T-helper 1 cell (primary cell): ENCODE data around the gene COMT.

Experiments
- DNase-seq, 5 donors: peaks; one replicate each; pipeline ENCODE4 v3.0.0-alpha.2; 2012 to 2020

Gene COMT

GRCh38 chr22:19997561-19998231, 56.1 kb downstream of the COMT start:
- no peak for DNase-seq

GRCh38 chr22:19998232-19998951, 56.8 kb downstream of the COMT start:
- DNase-seq: no peak

DNA sequence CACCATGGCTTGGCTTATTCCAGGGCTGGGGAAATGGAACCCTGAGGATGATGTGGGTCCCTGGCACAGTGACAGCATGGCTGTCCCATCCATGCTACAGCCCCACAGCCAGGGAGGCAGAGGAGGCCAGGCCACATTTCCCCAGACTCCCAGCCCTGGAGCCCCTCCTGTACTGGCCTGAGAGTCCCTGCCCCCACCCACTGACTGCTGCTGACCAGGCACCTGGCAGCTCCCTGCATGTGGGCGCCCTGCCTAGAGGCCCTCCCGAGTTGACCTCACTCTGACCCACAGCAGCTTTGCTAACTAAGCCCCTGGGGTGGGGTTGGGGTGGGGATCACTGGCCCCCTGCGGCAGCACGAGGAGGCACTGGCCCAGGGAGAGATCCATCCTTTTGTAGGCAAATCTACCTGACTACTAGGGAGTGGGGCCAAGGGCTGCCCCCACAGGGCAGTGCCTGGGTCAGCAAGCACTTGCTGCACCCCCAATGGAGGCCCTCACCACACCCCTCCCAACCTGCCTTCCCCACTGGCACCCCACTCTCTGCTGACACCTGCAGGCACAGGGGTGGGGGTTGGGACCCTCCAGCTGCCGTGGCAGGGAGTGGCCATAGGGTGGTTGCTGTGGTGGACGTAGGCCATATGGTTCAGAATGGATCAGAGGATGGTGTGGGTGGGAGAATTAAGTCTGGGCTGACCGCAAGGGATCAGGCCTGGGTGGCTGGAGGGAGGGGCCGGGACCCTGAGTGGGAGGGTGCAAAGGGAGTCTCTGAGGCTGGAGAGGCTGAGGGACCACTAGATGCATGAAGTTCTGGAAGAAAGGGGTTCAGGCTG, 57.6 kb downstream of the COMT start:
- DNase-seq: no peak

GRCh38 chr22:20000246-20001081, 58.9 kb downstream of the COMT start:
- no peak for DNase-seq

GRCh38 chr22:20001082-20001638, 59.6 kb downstream of the COMT start:
- DNase-seq: no peak

- no peak for DNase-seq
Measured at GRCh38 chr22:20002128-20002527, 60.6 kb downstream of the COMT start.

DNA sequence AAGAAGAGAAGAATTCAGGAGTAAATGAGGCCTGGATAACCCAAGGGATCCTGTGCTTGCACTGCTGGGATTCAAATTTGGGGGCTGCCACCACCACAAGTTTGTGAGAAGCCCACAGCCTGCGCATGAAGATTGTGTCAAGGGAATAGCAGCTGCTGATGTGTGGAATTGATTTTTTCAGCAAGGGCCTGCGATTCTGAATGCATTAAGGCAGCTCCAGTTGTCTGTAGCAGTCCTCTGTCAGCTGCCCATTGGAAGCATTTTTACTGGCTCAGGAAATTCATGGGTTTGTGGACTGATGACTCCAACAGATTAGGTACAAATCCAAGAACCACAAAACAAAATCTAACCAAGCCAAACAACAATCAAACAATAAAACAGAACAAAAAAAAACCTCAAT, 61.1 kb downstream of the COMT start:
- no peak for DNase-seq

- no peak for DNase-seq
Measured at GRCh38 chr22:20003304-20003703, 61.7 kb downstream of the COMT start.

GRCh38 chr22:20004464-20004863, 62.9 kb downstream of the COMT start:
- DNase-seq: no peak

- no peak for DNase-seq
Measured at GRCh38 chr22:20008221-20008995, 66.8 kb downstream of the COMT start.

DNA sequence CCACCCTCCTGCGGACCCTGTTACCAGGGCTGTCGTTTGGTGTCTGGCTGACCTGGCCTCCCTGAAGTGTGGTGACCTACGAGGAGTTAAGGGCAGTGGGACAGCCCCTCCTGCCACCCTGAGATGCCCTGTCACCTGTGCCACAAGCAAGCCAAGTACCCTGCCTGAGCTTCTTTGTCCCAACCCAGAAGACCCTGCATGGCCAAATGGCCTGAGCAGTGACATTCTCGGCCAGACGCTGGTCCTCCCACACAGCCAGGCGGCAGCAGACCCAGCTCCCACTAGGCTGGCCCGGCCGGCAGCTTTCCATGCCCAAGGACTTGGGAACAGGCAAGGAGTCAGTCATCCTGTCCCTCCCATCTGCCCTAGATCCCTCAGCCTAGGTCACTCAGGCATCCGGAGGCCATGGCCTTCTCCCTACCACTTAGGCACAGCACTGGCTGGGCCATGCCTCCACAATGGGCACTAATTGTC, 67.5 kb downstream of the COMT start:
- DNase-seq: no peak

DNA sequence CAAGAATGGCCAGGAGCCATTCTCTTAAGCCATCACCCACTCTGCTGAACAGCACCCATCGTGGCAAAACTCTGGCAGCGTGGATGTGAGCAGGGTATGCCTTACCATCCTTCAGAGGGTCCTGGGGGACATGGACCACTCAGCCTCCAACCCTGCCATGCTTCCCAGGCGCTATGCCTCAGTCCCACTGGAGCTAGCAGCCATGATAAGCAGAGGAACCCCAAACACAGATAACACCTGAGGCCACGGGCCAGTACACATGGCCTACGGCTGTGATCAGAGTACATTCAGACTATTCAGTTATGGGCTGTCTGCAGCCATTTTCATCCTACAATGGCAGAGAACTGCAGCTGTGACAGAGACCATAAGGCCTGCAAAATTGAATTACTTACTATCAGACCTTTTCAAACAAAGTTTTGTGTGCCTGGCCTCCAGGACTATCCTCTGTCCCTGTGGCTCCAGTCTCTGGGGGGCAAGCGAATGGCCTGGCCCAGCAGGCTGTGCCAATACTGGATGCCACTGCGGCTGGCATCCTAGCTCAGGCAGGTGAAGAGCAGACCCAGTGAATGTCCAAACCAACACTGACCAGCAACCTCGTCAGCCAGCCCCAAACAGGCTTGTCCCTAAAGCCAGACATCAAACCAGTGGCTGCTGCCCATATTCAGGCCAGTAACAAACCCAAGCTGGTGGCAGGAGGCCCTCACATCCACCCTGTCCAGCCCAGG, 68.2 kb downstream of the COMT start:
- DNase-seq: no peak

DNA sequence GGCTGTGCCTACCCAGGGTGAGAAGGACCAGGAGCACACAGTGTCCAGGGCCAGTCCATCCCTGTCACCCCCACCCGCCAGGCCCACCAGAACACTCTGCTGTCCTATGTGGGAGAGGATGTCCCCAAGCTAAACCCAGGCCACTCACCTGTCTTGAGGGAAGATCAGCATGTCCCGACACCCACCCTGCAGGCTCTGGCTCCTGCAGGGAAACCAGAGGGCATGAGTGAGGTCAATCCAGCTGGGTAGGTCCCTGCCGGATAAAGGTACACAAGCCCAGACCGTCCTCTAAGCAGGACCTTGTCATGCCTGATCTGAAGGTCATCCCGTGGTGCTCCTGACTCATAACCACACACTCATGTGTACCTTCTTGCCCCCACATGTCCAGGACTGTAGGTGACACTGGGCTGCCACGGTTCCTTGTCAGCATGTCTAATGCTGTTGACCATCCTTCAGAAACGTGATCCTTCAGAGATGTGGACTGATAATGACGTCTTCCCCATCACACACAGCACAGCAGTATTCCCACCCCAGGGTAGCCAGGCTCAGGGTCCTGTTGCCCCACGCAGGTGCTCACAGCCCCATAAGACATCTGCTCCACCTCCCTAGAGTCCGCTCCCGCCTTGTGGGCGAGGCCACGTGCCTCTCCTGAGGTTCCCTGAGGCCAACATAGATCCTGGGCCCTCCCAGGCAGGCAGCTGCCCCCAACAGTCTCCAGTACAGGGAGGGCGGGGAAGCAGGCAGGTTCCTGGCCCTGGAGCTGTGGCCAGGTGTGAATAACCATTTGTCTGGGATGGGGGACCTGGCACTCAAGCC, 68.9 kb downstream of the COMT start:
- no peak for DNase-seq

- no peak for DNase-seq
Measured at GRCh38 chr22:20011123-20011992, 69.8 kb downstream of the COMT start.

DNA sequence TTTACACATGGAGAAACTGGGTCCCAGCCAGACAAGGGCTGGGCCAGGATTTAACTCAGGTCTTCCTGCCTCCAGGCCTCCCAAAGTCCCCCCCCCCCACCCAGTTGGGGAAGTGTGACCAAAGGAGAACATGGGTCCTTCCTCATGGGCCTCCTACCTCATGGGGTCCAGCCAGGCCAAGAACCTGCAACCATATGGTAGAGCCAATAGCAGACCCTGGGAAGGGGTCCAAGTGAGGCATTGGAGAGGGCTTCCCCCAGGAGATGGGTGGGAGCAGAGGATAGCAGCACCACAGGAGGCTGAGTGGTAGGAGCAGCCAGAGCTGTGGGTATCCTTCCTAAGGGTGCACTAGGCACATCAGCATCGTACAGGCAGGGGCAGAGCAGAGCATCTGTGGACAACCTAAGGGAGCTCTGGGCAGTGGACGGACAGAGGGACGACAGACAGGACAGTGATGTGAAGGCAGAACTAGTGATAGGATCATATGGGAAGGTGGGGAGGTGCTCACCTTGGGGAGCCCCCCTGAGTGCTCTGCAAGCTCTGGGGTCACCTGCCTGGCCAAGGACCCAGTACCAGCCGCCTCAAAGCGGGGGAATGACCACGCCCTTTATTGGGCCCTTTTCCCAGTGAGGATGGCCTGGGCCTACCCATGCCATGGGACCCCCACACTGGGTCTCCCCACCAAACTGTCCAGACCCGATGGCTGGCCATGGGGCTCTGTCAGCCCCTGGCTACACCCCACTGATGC, 70.6 kb downstream of the COMT start:
- DNase-seq: no peak

DNA sequence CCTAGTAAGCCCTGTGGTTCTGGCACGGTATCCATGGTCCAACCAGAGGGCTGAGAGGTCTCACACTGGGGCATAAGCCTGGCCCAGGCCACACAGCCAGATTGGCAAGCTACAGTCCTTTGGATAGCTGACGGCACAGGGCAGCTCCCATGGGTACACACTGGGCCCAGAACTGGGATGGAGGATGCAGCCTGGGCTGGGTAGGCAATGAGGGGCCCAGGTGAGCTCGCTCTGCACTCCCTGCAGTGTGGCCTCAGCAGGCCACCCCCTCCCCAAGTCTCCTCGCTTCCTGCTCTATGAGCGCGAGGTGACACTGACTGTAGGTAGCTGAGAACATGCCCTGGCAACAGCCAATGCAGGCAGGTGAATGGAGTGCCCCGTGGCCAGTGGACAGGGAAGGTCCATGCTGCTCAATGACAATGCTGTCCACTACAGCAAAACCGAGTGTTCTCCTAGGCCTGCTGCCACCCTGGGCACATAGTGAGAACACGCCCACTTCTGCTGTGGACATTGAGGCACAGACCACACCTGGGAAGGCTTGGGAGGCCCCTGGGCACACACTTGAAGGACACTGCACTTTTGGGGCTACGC, 71.3 kb downstream of the COMT start:
- DNase-seq: no peak

DNA sequence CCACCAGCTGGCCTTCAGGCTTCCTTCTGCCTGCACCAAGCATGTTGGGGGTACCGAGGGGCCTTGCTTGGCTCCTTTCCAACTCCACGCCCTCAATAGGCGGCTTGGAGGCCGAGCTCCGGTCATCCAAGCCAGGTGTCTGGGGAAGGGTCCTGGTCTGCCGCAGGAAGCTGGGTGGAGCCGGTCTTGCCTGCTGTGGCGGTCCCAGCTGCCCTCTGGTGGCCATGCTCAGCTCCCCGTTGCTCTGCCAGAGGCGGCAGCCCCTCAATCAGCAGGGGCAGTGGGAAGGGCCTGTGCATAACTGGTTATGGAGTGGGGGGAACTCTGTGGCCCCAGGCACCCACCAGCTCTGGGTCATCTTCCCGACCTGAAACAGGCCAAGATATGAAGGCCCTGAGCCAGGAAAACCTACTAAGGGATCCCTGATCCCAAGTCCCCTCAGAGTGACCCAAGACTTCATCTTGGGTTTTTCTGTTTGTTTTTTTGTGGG, 71.9 kb downstream of the COMT start:
- no peak for DNase-seq
